HFFc6 (cell line): ENCODE measurements around the gene PKP4. TPM values are rescaled to one million over a fixed set of nuclear protein-coding genes. Genes with fewer than 3 reads are reported as not detected.

Experiments used
- DNase-seq: peaks from one replicate; pipeline ENCODE4 v3.0.0-alpha.2; 2018
- H3K27ac Mint-ChIP-seq: 2 replicates; pipeline ENCODE4 v1.8.0; 2020; ENCODE audit warnings: mild to moderate bottlenecking, mixed read lengths
- H3K27me3 Mint-ChIP-seq: 2 replicates; pipeline ENCODE4 v1.8.0; 2021; ENCODE audit warnings: mild to moderate bottlenecking, moderate library complexity, mixed read lengths; ENCODE audit not compliant: insufficient read depth
- H3K36me3 Mint-ChIP-seq: 2 replicates; pipeline ENCODE4 v1.8.0; 2021; ENCODE audit warnings: low read depth, mixed read lengths
- H3K4me1 Mint-ChIP-seq: 2 replicates; pipeline ENCODE4 v1.8.0; 2020; ENCODE audit warnings: low read depth, mixed read lengths
- H3K4me3 Mint-ChIP-seq: 2 replicates; pipeline ENCODE4 v1.8.0; 2020; ENCODE audit warnings: mild to moderate bottlenecking, moderate library complexity, mixed read lengths
- H3K9me3 Mint-ChIP-seq: 2 replicates; pipeline ENCODE4 v1.8.0; 2020; ENCODE audit warnings: mild to moderate bottlenecking, mixed read lengths
- total RNA-seq, 6 experiments: library from RNA; stranded (reverse); fragmentation: NEBNext Ultra II Directional; extraction: Animal tissue kit (Norgen Biotek cat#: 25700); gene quantifications; 2 replicates in 1 of 6; 3 replicates in 5 of 6; pipeline ENCODE4 v1.2.3, GENCODE V29; 2021
- TF ChIP-seq, protein P1 (sequence below): fragments of 200-600 bp; sonication (generic); IDR thresholded peaks from 2 replicates; pipeline ENCODE4 v1.5.0; 2021; ENCODE audit warnings: antibody characterized with exemption, mild to moderate bottlenecking

PKP4 gene
- total RNA-seq, 6 experiments from 2014 or later = 35.9 to 48.9 (median 43.5) TPM

DNA sequence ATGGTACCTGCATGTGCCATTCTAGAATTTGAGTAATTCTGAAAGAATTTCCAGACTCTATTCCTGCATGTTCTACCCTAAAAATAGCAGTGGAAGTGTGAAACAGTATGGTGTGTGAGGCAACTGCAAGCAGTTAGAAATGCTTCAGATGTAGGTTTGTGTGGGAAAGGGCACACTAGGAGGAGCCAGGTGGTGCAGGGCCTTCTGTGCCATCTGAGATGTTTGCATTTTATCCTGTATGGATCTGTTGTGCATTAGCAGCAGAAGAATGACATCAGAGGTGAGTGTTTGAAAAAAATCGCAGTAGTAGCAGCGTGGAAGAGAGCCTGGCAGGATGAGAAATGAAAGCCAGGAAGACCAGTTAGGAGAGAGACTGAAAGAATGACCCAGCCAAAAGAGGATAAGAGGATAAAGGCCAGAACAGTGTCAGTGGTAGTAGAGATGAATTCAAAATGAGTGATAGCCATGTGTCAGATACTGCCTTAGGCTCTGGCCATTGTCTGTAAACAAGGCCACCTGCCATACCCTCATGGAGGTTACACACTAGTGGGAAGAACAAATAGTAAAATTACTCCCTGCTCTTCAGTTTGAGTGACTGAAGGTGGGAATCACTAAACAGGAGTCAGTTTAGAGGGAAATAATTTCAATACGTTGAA is 142.2 kb downstream of the PKP4 start:
- DNase-seq = no peak
- peaks cover 27% of the 10 kb centered on the region for H3K4me1 Mint-ChIP-seq
- H3K4me3 Mint-ChIP-seq = peak overlapping the region; percentile 48
- TF ChIP-seq, protein P1, sequence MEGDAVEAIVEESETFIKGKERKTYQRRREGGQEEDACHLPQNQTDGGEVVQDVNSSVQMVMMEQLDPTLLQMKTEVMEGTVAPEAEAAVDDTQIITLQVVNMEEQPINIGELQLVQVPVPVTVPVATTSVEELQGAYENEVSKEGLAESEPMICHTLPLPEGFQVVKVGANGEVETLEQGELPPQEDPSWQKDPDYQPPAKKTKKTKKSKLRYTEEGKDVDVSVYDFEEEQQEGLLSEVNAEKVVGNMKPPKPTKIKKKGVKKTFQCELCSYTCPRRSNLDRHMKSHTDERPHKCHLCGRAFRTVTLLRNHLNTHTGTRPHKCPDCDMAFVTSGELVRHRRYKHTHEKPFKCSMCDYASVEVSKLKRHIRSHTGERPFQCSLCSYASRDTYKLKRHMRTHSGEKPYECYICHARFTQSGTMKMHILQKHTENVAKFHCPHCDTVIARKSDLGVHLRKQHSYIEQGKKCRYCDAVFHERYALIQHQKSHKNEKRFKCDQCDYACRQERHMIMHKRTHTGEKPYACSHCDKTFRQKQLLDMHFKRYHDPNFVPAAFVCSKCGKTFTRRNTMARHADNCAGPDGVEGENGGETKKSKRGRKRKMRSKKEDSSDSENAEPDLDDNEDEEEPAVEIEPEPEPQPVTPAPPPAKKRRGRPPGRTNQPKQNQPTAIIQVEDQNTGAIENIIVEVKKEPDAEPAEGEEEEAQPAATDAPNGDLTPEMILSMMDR = no peak
- H3K36me3 Mint-ChIP-seq = peaks cover 10% of the 10 kb centered on the region
- H3K9me3 Mint-ChIP-seq = no peaks in the 10 kb centered on the region
- peak overlapping the region; percentile 67 for H3K27ac Mint-ChIP-seq
- no peaks in the 10 kb centered on the region for H3K27me3 Mint-ChIP-seq

DNA sequence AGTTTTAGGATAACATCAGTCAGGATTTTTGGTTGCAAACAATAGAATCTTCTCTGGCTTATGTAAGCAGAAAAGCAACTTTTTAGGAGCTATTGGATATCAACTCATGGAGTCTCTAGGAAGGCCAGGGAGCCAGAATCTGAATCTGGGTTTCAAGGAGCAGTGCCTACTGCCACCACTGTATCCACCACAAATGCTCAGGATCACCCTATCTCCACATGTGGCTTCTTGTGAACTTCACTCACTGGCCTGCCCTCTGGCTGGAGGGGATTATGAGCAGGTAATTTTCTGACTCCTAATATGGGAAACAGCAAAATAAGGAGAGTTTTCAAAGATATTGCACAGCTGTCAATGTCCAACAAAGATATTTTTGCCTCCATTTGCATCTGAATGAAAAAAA is 142.9 kb downstream of the PKP4 start:
- no peak for DNase-seq
- peak overlapping the region; percentile 67 for H3K27ac Mint-ChIP-seq
- no peaks in the 10 kb centered on the region for H3K27me3 Mint-ChIP-seq
- H3K4me3 Mint-ChIP-seq = peak overlapping the region; percentile 49
- H3K9me3 Mint-ChIP-seq = no peaks in the 10 kb centered on the region
- peaks cover 13% of the 10 kb centered on the region for H3K36me3 Mint-ChIP-seq
- peaks cover 27% of the 10 kb centered on the region for H3K4me1 Mint-ChIP-seq
- TF ChIP-seq, protein P1 = no peak

DNA sequence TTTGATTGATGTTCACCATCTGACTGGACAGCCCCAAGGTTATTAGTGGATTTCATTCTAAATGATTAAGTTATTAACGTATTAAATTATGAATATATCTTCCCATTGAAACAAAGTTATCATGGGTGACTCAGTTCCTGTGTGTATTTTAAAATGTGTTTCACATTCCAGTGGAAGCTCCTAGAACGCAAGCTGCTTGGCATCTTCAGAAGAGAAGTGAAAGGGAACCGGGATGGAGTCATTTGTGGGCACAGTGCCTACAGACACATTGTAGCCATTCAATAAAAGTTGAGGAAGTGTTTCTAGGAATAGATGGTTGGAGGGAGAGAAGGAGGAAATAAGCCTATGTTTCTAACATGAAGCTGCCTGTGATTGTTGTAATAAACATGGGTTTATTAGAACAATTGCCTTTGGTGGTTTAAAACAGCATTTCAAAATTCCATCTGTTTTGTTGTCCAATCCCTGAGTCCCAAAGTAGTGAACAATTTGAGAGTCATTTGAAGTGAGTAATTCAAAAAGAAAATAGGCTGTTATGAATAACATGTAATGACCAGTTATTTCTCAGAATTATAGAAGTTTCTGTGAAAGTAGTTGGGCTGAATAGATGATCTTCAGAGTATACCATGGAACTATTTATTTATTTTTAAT is 143.5 kb downstream of the PKP4 start:
- peak overlapping the region; percentile 49 for H3K4me3 Mint-ChIP-seq
- peak overlapping the region; percentile 67 for H3K27ac Mint-ChIP-seq
- peaks cover 10% of the 10 kb centered on the region for H3K36me3 Mint-ChIP-seq
- DNase-seq = peak; percentile 88
- H3K4me1 Mint-ChIP-seq = peaks cover 27% of the 10 kb centered on the region
- TF ChIP-seq, protein P1 = no peak
- no peaks in the 10 kb centered on the region for H3K9me3 Mint-ChIP-seq
- no peaks in the 10 kb centered on the region for H3K27me3 Mint-ChIP-seq

DNA sequence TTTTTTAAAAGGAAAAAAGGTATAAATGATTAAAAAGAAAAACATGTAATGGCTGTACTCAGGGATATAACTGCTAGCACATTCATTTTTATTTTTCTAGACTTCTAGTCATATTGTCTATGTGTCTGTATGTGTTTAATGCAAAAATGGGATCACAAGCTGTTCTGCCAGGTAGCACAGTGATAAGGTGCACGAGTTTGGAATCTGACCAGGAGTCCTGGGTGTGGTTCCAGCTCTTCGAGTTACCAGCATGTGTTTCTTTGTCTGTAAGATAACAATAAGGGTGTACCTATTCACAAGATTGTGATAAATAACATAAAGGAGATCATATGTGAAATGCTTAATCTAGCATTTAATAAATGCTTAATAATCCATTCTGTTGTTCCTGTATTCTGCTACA is 145.3 kb downstream of the PKP4 start:
- H3K4me3 Mint-ChIP-seq = no peak overlapping the region
- peaks cover 10% of the 10 kb centered on the region for H3K36me3 Mint-ChIP-seq
- H3K9me3 Mint-ChIP-seq = no peaks in the 10 kb centered on the region
- no peaks in the 10 kb centered on the region for H3K27me3 Mint-ChIP-seq
- DNase-seq = no peak
- H3K4me1 Mint-ChIP-seq = peaks cover 27% of the 10 kb centered on the region
- H3K27ac Mint-ChIP-seq = no peak overlapping the region; the same call in 1 of the 2 replicates
- TF ChIP-seq, protein P1 = no peak

DNA sequence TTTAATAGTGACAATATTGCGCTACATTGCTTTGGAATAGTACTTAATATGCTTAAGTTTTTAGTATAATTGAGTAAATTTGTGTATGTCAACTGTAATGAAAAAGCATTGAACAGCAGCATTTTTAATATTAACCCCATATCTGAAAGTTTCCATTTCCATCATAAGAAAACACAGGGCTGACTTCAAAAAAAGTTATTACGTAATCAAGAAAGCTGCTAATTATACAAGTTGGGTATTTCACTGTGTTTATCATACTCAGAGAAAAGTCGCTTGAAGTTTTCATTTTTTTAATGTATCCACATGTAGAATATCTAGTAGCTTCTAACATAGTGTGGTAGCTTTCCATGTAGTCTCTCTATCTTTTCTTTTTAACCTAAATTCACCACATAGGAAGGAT is 146.5 kb downstream of the PKP4 start:
- TF ChIP-seq, protein P1 = no peak
- Mint-ChIP-seq H3K9me3 (no peaks in the 10 kb centered on the region), H3K36me3 (peaks cover 10% of the 10 kb centered on the region), H3K27me3 (no peaks in the 10 kb centered on the region; the same call in 1 of the 2 replicates), H3K4me3 (no peak overlapping the region), H3K27ac (no peak overlapping the region), H3K4me1 (peaks cover 27% of the 10 kb centered on the region)
- no peak for DNase-seq
